Effector memory CD4-positive, alpha-beta T cell (primary cell): ENCODE measurements around the gene AZIN2.

ENCODE experiments used
- DNase-seq, 3 donors: peaks; one replicate each; pipeline ENCODE4 v3.0.0-alpha.2; 2020
- H3K27ac ChIP-seq: 2 replicates; pipeline ENCODE4 v1.7.0; 2013; ENCODE audit warnings: mild to moderate bottlenecking, low read length, moderate library complexity; ENCODE audit not compliant: insufficient read depth, poor library complexity, severe bottlenecking
- H3K27me3 ChIP-seq: replicated peaks from 2 replicates; pipeline ENCODE4 v1.7.0; 2013; ENCODE audit warnings: mild to moderate bottlenecking, low read length; ENCODE audit not compliant: insufficient read depth, control insufficient read depth, poor library complexity, severe bottlenecking
- H3K36me3 ChIP-seq: 2 replicates; pipeline ENCODE4 v1.7.0; 2013; ENCODE audit warnings: mild to moderate bottlenecking, low read length, moderate library complexity; ENCODE audit not compliant: control insufficient read depth, insufficient read depth
- H3K4me1 ChIP-seq: 2 replicates; pipeline ENCODE4 v1.7.0; 2013; ENCODE audit warnings: low read length, mild to moderate bottlenecking; ENCODE audit not compliant: control insufficient read depth, insufficient read depth, poor library complexity, severe bottlenecking
- H3K4me3 ChIP-seq: 2 replicates; pipeline ENCODE4 v1.7.0; 2013; ENCODE audit warnings: low read length, low read depth, mild to moderate bottlenecking; ENCODE audit not compliant: insufficient read depth, poor library complexity, severe bottlenecking
- H3K9me3 ChIP-seq: 2 replicates; pipeline ENCODE4 v1.7.0; 2013; ENCODE audit warnings: mild to moderate bottlenecking, low read length, moderate library complexity; ENCODE audit not compliant: control insufficient read depth

The AZIN2 gene

GRCh38 chr1:33110477-33110876 lies 29.5 kb downstream of the AZIN2 start:
- Histone ChIP-seq H3K4me3 (no peak overlapping the region), H3K36me3 (no peaks in the 10 kb centered on the region), H3K4me1 (no peaks in the 10 kb centered on the region), H3K27me3 (no peaks in the 10 kb centered on the region), H3K9me3 (no peaks in the 10 kb centered on the region), H3K27ac (no peak overlapping the region)
- no peak for DNase-seq

- Histone ChIP-seq H3K4me1 (no peaks in the 10 kb centered on the region), H3K4me3 (no peak overlapping the region), H3K9me3 (no peaks in the 10 kb centered on the region), H3K36me3 (no peaks in the 10 kb centered on the region), H3K27ac (no peak overlapping the region), H3K27me3 (no peaks in the 10 kb centered on the region)
- no peak for DNase-seq
Observed at GRCh38 chr1:33111965-33112364, 31.0 kb downstream of the AZIN2 start.

DNA sequence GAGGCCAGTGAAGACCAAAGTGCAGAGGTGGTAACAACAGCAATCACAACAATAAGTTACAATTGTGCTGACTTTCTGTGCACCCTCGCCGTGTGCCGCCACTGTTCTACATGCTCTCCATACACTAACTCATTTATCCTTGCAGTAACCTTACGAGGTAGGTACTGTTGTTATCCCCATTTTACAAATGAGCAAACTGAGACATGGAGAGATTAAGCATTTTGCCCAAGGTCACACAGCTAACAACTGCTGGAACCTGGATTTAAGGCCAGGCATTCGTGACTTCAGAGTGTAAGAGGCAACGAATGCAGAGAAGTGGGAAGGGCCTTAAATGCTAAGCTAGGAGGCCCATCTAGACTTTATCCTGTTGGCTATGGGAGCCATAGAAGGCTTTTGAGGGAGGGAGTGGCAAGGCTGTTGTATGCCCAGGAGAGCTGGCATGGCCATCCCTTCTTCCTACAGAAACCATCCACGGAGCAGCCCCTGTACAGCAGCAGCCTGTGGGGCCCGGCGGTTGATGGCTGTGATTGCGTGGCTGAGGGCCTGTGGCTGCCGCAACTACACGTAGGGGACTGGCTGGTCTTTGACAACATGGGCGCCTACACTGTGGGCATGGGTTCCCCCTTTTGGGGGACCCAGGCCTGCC lies 36.6 kb downstream of the AZIN2 start:
- no peak overlapping the region for H3K27ac ChIP-seq
- no peak overlapping the region for H3K4me3 ChIP-seq
- no peaks in the 10 kb centered on the region for H3K27me3 ChIP-seq
- H3K4me1 ChIP-seq, result no peaks in the 10 kb centered on the region
- no peaks in the 10 kb centered on the region for H3K9me3 ChIP-seq
- no peaks in the 10 kb centered on the region for H3K36me3 ChIP-seq
- no peak for DNase-seq

- DNase-seq, result no peak
- no peaks in the 10 kb centered on the region for H3K36me3 ChIP-seq
- H3K27ac ChIP-seq, result no peak overlapping the region
- no peaks in the 10 kb centered on the region for H3K27me3 ChIP-seq
- H3K9me3 ChIP-seq, result no peaks in the 10 kb centered on the region
- no peaks in the 10 kb centered on the region for H3K4me1 ChIP-seq
- no peak overlapping the region for H3K4me3 ChIP-seq
Observed at GRCh38 chr1:33118274-33118673, 37.3 kb downstream of the AZIN2 start.

GRCh38 chr1:33119050-33119449 lies 38.1 kb downstream of the AZIN2 start:
- no peaks in the 10 kb centered on the region for H3K4me1 ChIP-seq
- no peak overlapping the region for H3K27ac ChIP-seq
- H3K9me3 ChIP-seq, result no peaks in the 10 kb centered on the region
- H3K27me3 ChIP-seq, result no peaks in the 10 kb centered on the region
- no peak for DNase-seq
- H3K4me3 ChIP-seq, result no peak overlapping the region
- H3K36me3 ChIP-seq, result no peaks in the 10 kb centered on the region

DNA sequence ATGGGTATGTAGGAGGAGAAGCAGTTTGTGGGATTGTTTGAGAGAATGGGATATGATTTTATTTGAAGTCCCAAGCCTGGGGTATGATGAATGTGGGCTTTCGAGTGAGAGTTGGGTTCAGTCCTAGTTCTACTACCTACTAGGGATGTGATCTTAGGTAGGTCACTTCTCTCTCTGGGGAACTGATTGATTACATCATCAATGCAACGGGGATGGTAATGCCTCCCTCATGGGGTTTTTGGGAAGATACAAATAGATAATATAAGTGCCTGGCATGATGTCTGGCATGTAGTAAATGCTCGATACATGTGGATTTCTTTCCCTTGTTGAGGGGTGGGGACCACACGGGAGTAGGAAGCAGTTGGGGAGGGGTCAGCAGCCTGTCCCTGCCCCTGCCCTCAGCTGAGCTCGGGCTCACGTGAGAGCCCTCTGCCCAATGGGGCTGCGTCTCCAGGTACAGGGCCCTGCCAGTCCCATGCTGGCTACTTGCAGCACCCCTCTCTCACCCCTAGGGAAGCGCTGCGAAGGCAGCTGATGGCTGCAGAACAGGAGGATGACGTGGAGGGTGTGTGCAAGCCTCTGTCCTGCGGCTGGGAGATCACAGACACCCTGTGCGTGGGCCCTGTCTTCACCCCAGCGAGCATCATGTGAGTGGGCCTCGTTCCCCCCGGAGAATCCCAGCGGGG lies 38.7 kb downstream of the AZIN2 start:
- H3K4me3 ChIP-seq, result no peak overlapping the region
- no peaks in the 10 kb centered on the region for H3K4me1 ChIP-seq
- no peak for DNase-seq

DNA sequence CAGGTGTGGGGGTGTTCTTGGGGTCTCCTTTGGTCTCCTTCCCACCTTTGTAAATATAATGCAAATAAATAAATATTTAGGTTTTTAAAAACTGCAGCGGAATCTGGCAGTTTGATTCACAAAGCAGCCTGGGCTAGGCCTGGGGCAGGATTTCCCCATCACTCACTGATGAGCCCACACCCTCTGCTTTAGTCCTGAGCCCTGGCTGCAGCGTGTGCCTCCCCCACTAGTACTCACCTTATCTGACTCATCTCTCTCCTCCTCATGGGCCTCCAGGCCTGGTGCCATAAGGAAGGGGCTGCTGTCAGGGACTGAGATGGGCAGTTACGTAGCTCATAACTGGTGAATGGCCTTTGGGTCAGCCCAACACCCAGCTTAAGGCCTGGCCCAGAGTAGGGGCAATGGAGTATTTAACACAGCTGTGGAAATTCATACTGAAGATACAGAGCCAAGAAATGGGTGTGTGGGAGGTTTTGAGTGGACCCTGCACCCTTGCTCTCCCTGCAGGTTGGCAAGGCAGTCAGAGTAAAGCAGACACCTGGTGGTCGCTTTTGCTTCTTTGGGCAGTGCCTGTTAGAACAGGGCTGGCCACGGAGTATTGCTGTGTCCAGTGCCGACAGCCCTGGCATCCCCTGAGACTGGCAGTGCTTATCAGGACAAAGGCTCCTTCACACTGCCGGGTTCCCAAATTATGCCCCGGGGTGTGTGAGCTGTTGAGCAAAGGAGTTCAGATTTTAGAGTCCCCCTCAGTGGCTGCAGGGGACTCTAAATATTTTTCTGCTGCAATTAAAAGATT lies 39.7 kb downstream of the AZIN2 start:
- DNase-seq, result no peak
- H3K9me3 ChIP-seq, result no peaks in the 10 kb centered on the region
- H3K36me3 ChIP-seq, result no peaks in the 10 kb centered on the region
- H3K4me1 ChIP-seq, result no peaks in the 10 kb centered on the region
- no peaks in the 10 kb centered on the region for H3K27me3 ChIP-seq
- no peak overlapping the region for H3K27ac ChIP-seq
- no peak overlapping the region for H3K4me3 ChIP-seq

More for the DNA sequence above, 38.7 kb downstream of the AZIN2 start:
- no peaks in the 10 kb centered on the region for H3K36me3 ChIP-seq
- H3K27me3 ChIP-seq, result no peaks in the 10 kb centered on the region
- no peaks in the 10 kb centered on the region for H3K9me3 ChIP-seq
- H3K27ac ChIP-seq, result no peak overlapping the region

- H3K27me3 ChIP-seq, result no peaks in the 10 kb centered on the region
- no peak for DNase-seq
- H3K4me3 ChIP-seq, result no peak overlapping the region
- H3K9me3 ChIP-seq, result no peaks in the 10 kb centered on the region
- H3K4me1 ChIP-seq, result peaks cover 7% of the 10 kb centered on the region
- no peak overlapping the region for H3K27ac ChIP-seq
- no peaks in the 10 kb centered on the region for H3K36me3 ChIP-seq
Observed at GRCh38 chr1:33121728-33122127, 40.8 kb downstream of the AZIN2 start.

- H3K4me1 ChIP-seq, result peaks cover 9% of the 10 kb centered on the region
- no peaks in the 10 kb centered on the region for H3K9me3 ChIP-seq
- no peak overlapping the region for H3K27ac ChIP-seq
- H3K4me3 ChIP-seq, result no peak overlapping the region
- no peak for DNase-seq
- no peaks in the 10 kb centered on the region for H3K27me3 ChIP-seq
- H3K36me3 ChIP-seq, result no peaks in the 10 kb centered on the region
Observed at GRCh38 chr1:33122483-33123178, 41.7 kb downstream of the AZIN2 start.
